HG03103 (cell line): ENCODE data around the gene PXDC1.

Experiments used
- ATAC-seq: cut with Tn5 transposase; IDR thresholded peaks from one replicate; pipeline ENCODE4 v1.9.1; 2021; ENCODE audit warnings: low read depth; ENCODE audit not compliant: unreplicated experiment

Gene PXDC1, protein sequence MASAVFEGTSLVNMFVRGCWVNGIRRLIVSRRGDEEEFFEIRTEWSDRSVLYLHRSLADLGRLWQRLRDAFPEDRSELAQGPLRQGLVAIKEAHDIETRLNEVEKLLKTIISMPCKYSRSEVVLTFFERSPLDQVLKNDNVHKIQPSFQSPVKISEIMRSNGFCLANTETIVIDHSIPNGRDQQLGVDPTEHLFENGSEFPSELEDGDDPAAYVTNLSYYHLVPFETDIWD

DNA sequence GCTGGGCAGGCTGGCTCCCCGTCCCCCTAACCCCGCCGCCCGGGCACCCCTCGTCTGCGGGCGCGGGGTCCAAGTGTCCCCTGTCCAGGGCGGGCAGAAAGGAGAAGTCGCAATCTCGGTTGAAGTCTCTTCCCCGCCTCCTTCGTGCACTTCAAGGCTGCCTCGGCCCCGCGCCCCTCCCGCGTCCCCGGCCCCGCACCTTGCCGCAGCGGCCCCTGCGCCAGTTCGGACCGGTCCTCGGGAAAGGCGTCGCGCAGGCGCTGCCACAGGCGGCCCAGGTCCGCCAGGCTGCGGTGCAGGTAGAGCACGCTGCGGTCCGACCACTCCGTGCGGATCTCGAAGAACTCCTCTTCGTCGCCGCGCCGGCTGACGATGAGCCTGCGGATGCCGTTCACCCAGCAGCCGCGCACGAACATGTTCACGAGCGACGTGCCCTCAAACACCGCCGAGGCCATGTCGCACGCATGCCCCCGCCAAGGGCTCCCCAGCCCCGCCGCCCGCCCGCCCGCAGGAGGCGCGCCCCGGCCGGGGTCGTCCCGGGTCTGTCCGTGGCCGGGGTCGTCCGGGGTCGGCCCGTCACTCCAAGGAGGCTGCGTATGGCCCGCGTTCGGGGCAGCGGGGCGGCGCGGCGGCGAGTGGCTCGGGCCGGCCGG, at the start of gene PXDC1:
Gene PXDC1, minus strand, starts transcription at position 637 of the 653 bp plus-strand sequence. Its CDS starts 182 bp downstream, at position 455.
- peak; percentile 7 for ATAC-seq

DNA sequence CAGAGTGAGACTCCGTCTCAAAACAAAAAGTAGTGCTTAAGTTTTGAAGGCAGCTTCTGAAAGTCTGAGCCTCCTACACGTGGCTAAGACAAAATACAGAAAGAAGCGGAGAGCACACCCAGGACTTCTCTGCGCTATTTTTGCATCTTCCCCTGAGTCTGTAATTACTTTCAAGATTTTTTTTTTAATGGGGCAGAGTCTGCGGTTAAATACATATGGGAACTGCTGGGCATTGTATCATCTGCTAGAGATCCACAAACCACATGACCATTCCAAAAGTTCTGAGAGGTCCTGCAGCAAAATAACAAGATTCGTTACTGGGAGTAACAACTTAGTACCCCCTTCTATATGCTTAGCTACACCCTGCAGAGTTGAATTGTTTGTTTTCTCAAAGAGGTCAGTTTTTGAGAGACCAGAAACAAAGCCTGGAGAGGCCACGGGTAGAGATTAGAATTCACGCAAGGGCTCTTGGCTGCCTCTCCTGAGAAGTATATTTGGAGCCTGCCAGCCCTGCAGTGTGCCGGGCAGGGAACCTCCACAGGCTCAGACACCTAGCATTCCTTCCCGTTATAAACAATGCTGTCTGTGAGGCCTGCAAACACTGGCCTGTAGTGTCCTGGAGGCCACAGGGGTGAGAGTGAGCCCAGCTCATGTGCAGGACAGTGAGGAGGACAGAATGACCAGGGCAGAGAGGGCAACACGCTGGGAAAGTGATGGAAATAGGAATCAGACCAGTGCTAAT, 49.5 kb upstream of the PXDC1 start:
- no peak for ATAC-seq

DNA sequence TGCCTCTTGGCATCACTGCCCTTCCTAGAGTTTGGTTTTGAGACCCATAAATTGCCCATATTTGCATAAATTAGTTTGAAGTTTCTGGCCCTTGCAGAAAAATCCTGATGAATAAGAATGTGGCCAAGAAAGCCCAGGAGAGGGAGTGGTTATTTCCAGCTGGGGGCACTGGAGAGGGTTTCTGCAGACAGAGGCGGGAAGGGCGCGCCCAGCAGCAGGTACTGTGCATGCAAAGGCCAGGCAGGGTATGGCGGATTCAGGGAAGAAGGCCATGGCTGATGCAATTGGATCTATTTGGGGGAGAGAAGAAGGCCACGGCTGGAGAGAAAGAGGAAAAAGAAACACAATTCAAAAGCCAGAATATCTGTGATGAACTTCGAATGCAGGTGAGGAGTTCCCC, 48.2 kb upstream of the PXDC1 start:
- no peak for ATAC-seq

DNA sequence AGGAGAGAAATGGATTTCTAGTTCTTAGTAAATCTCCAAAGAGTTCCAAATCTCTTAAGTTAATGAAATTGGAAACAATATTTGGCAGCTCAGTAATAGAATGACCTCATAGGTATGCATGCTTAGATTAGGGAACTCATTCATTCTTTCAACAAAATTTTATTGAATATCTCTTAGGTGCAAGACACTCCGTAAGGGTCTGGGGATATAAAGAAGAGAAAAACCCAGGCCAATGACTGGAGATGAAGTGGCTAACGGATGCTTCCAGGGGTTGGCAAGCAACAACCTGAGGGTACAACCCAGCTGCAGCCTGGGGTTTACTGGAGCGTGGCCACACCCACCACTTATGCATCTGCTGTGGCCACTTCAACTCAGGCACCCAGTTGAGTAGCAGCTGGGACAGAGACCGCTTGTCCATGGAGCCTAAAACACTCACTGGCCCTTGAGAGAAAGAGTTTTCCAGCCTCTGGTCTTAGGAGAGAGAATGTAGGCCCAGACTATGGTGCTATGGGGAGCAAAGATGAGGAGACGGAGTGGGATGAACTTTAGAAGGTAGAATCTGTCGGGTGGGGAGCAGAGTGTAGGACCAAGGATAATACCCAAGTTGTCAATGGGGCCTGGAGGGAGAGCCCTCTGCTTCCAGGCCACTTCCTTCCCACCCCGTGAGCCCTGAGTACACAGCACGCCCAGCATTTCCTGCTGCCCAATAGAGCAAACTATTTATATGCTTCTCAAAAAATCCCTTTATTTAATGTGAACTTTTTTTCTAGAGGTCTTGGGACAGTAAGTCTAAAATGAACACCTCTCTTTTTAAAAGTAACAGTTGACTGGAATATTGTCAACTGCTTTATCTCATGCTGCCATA, 46.8 kb upstream of the PXDC1 start:
- no peak for ATAC-seq

DNA sequence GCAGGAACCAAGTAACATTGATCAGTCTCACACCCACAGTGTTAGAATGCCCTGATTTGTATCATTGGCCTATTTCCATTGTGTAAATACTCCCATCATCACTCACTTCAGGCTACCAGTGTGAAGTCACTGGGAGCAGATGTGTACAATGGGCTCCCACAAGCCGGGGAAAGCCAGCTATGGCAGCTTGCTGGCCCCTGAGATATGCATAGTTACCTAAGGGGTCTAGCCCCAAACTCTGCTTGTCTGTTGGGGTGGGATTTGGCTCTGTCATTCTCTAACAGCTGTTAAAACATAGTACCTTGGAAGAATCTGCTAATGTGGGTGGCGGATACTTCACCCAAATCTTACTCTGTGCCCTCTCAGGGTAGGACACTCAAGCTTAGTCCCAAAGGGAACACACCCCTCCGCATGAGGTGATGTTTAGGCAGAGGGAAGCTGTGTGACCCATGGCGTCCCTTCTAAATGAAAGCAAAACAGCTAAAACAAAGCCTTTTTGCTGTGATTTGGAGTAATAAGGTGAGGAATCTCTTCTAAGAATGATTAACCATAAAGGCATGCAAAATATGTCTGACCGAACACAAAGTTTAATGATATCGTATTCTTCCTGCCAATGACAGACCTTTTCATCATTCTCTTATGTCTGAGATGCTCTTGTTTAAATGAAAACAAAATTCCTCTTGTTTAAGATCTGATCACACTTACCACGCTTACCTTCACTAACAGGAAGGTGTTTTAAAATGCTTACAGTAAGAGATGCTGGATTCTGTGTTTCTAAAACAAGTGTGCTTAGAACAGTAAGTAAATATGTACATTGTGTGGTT, 45.9 kb upstream of the PXDC1 start:
- ATAC-seq, result no peak

DNA sequence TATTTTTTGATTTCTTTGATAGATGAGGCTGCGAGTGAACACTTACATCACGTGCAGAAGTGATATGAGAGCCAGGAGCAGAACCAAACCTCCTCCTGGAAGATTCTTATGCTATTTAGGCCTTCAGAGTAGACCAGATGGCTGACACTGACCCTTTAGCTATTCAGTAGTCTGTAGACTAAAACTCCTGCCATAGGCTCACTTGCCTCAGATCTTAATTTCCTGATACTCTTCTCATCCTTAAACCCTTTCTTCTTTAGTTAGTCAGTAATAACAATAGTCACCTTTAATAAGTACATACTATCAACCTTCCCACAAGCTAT, 45.2 kb upstream of the PXDC1 start:
- no peak for ATAC-seq

GRCh38 chr6:3795836-3796718, 44.6 kb upstream of the PXDC1 start:
- no peak for ATAC-seq

DNA sequence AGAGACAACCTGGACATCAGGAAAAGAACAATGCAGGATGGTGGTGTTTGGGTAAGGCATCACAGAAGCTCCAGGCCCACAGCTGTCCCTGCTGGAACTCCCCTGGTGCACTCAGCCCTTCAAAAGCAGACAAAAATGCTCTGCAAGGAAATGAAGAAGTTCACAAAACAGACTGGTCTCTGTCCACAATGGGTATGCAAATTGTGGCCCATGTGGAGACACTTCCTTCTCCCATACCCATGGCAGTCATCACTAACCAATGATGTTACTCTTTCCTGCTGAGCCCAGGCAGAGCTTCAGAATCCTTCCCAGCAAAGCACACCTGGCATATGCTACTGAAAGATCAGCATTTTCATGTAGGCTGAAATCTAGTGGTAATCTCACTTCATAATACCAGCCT, 42.6 kb upstream of the PXDC1 start:
- peak; percentile 66 for ATAC-seq

GRCh38 chr6:3793545-3793944, 42.0 kb upstream of the PXDC1 start:
- peak; percentile 7 for ATAC-seq

DNA sequence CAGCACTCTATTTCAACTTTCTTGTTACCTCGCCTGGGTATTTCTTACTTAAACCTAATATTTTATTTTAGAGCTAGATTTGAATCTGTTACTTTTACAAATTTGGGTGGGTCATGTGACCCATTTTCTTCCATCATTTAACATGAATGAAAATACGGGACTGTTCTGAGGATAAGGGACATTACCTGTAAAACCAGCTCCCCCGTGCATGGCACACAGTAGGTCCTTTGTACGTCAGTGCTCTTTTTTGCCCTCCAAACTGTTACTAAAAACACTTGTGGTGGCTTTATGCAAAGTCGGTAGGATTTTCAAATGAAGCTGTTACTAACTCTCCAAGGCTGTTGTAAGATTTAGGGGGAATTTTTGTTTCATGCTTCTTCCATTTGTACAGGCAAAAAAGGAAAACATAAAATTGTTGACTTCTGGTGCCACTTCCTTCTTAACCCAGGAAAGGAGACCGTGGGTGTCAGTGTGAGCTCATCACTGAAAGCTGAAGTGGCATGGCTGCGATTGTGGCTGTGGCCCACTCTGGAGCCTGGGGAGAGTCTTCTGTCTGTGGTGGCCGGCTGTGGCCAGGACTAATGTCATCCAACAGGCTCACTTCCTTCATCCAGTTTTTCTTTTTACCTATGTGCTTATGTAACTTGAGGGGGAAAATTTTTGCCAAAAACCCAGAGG, 40.2 kb upstream of the PXDC1 start:
- no peak for ATAC-seq

DNA sequence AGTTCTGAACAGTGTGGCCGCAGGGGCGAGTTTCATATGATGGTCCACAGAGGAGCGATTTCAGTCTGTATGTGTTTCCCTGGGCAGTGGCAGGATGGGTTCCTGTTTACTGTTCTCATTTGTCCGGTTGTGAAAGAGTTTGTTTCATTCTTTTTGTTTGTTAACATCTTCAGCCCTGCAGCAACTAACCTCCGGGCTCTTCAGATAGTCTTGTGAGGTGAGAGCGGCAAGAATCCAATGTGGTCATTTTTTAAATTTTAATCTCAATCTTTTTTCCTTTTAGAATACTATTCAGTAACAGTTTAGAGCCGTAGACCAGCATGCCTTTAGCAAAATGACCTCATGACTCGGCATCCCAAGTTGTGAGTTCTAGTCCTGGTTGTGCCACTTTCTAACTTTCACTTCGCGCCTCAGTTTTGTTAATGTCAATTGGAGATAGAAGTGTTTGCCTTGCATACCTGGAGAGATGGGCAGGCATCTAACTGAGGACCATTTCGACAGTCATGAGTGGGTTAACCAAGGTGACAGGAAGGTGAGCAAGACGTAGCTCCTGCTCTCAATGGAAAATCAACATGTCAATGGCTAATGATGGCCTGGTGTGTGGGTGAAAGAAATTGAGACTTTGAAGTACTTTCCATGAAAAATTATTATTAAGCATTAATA, 38.5 kb upstream of the PXDC1 start:
- no peak for ATAC-seq

DNA sequence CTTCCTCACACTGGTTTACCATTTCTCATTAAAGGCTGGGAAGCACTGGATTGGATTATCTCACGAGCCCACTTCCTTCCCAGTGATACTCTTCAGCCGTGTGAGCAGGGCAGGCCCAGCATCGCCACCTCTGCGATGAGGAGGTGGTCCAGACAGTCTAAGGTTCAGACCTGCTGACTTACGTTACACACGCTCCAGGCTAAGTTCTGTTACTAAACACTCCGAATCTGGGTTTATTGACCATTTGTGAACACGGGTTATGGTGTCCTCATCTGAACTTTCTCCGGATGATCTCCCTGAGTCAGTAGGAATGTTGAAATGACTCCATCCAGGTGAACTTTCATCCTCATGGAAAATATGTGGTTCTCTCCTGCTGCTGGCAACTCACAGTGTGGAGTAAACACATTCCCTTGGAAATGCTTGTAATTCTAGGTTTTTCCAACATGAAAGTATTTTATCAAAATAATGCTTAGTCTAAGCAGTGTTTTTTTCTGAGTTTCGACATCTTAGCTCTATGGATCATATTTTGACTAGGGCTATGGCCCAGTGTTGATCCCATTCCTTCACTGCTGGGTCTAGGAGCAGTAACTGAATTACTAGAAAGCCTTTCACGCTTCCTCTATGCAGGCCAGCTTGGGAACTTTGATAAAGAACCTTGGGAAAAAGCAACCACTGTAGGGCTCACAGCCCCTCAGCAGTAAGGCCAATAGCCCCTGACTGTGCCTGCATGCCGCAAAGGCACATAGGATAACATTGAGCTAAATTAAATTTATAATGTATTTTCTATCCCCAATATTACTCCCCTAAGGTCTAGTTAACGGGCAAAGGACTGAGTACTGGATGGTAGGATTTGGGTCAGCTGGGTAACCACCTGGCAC, 37.7 kb upstream of the PXDC1 start:
- ATAC-seq, result no peak

DNA sequence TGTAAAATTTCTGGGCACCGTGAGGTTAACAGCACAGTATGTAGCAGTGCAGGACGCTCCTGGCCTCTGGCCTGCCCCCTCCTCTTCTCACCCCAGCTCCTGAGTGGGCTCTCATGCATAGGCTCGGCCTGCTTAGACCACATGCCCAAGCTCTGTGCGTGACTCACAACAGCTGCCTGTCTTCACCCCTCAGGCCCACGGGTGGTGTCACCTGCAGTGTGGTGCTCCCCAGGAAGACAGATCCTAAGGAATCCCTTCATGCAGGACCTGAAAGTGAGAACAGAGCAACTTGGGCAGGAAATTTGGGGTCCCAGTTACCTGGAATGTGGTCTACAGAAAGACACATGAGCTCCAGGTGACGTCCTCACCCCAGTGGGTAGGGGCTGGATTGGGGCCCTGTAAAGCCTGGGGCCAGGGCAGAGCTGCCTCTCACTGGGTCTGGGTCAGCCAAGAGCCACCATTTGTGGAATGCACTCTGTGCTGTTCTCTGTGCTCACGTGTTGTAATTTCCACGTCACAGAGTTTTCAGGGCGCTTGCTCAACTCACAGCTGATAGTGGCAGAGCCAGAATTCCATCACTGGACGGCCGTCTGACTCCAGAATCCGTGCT, 37.0 kb upstream of the PXDC1 start:
- ATAC-seq, result no peak

GRCh38 chr6:3786141-3786540, 34.6 kb upstream of the PXDC1 start:
- ATAC-seq, result no peak

DNA sequence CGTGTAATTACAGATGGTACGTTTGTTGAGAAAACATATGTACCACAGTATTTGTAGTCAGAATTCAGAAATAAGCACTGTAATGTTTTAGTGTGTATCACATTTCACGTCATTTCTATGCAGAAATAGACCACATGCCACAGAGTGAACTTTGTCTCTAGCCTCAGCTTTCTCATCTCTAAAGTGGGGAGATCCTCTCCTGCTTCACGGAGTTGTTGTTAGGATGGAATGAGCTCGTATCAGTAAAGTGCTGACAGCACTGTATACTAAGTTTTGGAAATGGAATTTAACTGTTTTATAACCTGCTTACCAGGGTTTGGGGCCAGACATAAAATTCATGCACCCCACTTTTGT, 34.2 kb upstream of the PXDC1 start:
- no peak for ATAC-seq

GRCh38 chr6:3784885-3785744, 33.6 kb upstream of the PXDC1 start:
- ATAC-seq, result no peak
